GF-D8 (cell line): Measurements from ENCODE around the gene ICOSLG.
"Not testable (repeated sequence)": the region's sequence is repeated elsewhere in the genome, so short reads cannot be mapped to it uniquely, and the experiment has no call there.

Experiments
- DNase-seq: peaks from one replicate; lab custom pipeline; 2025; lab: John Stamatoyannopoulos, UW

Gene ICOSLG

DNA sequence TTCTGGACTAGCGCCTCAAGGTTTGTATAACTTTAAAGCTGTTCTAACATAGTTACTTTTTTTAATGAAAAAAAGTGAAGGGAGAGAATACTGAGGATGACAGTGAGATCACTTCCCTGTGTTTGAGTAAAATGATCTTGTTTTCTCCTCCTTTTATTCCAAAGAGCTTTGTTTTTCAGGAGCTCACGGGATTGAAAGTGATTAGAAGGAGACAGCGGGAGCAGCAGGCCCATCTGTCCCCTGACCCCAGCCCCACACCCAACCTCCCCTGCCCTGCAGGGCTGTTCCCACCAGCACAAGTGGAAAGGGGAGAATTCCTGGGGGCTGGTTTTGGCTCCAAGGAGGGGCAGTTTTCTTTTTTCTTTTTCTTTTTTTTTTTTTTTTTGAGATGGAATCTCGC, 23.0 kb upstream of the ICOSLG start:
- DNase-seq = no peak

DNA sequence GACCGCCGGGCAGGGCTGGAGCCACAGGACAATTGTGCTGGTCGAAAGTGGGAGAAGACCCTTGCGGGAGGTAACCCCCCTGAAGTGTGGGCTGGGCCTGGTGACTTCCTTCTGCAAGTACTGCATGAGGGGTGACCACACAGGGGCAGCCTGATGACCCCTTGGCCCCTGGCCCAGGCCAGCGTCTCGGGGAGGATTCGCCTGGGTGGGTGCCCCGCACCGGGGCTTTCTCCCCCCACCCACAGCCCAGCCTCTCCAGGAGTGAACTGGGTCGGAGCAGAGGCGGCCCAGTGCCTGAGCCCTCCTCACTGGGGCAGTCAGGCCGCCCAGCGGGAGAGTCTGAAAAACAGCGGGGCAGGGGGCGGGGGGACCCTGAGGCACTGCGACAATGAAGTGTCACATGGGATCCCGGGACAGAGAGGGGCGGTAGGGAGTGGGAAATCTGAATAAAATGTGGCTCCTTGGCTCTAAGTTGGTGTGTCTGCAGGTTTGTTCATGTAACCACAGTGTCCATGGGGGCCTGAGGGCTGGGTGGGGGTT, 22.5 kb upstream of the ICOSLG start:
- DNase-seq = no peak

DNA sequence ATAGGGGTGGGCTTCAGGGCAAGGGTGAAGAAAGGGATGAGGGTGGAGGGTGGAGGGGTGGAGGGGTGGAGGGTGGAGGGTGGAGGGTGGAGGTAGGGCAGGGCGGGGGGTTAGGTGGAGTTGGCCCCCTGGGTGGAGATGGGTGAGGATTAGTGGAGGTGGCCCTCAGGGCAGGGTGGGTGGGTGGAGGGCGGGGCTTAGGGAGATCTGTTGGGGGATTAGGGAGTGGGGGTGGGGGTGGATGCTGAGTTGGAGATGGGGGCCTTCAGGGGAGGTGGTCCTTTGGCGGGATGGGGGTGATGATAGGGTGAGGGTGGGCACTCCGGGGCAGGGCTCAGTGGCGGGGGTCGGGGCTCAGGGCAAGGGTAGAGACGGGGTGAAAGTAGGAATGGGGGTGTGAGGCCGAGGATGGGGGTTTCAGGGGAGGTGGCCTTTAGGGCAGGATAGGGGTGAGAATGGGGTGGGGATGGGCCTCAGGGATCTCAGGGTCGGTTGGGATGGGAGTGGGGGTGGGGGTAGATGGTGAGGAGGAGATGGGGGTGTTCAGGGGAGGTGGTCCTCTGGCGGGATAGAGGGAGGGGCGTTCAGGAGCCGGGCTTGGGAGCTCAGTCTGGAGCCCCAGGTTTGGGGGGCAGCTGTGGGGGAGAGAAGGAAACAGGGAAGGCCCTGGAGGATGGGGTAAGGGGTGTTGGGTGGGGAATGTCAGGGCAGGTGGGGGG, 21.8 kb upstream of the ICOSLG start:
- DNase-seq = no peak

DNA sequence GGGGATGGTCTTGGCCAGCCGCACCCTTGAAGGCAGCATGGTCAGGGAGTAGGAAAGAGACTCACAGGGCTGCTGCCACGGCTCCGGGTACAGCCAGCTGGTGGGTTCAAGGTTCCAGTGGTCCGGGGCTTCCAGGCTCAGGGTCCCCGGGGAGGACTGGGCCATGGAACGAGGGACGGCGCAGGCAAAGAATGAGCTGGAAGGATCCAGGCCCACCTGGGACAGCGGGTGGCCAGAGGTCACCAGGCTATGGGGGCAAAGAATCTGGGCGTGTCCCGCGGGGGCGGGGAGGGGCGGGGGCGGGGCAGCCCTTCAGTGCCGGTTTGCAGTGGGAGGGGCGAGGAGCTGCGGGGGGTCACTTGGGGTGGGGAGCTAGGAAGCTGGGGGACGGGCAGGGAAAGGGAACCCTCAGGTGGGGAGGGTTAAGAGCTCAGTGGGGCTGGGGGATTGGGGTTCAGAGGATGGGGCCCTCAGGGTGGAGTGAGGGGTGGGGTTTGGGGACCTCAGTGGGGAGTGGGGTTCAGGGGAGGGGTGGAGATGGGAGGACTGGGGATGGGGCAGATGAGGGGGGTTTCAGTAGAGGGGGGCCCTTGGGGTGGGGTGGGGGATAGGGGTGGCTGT, 21.0 kb upstream of the ICOSLG start, which contains the start of gene DNMT3L:
TSS of gene DNMT3L (minus strand) at position 223 of the 621 bp plus-strand sequence. CDS start 638 bp downstream, outside the sequence.
- DNase-seq = no peak

DNA sequence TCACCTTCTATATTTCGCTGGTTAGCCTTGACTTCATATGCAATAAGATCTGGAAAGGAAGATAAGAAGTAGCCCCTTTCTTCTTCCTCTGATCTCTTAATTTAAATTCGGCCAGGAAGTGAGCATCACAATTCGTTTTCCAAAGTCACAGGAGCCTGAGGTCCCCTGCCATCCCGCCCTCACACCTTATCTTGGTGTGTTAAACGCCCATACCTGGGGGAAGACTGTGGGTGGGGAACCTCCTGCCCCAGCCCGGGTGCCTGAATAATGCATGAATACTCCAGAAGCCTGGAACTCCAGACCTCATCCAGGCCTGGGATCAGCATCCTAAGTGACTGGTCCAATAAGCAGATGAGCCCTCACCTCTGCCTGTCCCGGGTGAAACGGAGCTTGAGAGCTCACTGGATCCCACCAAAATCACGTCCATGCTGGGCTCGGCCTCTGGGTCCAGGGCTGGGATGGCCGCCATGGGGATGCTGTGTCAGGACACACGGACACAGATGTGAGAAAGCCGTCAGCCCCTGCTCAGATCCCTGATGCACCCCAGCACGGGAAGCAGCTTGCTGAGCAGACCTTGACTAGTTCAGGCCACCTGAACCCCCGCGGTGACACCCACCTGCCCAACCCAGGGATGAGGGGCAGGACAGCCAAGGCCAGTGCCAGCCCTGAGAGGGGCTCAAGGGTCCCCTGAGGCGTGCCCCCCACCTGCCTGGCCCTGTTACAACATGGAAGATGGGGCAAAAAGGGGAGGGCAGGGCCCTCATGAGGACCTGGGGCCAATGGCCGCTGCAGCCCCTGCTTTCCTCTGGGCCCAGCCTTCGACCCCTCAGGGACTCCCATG, 20.3 kb upstream of the ICOSLG start:
- no peak for DNase-seq

DNA sequence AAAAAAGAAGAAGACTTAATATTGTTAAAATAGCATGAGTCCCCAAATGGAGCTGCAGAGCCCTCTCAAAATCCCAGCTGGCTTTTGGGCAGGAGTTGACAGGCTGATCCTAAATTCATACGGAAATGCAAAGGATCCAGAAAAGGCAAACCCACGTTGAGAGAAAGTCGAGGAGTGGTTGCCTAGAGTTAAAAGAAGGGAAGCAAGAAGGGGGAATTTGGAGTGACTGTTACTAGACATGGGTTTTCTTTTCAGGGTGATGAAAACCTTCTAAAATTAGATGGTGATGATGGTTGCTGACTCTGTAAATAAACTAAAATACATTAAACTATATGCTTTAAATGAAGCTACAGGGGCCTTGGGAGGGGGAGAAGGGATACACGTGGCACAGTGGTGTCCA, 19.3 kb upstream of the ICOSLG start:
- DNase-seq = no peak

DNA sequence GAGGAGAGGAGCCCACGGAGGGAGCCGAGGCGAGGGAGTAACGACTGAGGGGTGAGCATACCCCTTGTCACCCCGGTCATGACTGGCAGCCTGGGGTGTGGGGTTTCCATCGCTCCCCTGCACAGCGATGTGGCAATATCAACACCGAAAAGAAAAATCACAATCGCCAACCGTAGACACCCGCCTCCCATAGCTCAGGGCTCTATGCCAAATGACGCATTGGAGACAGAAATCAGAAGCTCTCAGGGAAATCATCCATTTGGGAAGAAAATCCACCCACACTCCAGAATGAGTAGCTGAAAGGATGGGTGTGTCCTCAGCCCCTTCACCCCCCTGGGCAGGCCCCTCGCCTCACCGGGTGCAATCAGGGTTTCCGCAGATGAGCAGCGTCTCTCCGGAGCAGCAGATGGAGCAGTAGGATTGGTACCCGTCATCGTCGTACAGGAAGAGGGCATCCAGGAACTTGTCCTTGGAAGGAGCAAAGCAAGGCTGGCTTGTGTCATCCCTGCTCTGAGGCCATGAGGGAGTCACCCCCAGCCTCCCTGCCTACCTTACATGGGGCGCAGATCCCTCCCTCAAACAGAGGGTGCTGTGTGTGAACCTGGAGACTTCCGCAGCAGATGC, 18.5 kb upstream of the ICOSLG start:
- no peak for DNase-seq

DNA sequence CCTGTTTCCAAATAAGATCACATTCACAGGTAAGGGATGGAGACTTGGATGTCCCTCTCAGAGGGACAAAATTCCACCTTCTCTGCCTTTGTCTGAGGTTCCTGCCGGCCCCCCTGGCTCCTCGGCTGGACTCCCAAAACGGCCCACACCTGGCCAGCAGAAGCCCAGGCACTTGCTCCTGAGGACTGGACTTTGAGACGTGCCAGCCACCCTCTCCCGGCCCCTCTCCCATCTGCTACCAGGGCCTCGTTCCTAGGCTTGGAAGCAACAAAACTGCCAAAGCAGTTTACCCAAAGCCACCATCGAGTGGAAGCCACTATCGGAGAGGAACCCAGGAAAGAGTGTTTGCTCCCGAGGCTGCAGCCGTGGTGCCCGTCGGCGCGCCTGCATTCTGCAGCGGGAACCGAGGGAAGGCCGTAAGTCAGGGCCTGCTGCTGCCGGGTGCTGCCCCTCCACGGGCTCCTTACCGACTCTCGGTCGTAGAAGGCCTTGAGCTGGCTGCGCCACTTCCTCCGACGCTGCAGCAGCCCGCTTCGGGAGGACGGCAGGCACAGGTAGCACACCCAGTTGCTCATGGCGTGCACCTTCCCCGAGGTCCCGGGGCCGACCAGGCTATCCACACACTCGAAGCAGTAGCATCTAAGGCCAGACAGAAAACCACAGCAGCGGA, 17.4 kb upstream of the ICOSLG start:
- DNase-seq = no peak

DNA sequence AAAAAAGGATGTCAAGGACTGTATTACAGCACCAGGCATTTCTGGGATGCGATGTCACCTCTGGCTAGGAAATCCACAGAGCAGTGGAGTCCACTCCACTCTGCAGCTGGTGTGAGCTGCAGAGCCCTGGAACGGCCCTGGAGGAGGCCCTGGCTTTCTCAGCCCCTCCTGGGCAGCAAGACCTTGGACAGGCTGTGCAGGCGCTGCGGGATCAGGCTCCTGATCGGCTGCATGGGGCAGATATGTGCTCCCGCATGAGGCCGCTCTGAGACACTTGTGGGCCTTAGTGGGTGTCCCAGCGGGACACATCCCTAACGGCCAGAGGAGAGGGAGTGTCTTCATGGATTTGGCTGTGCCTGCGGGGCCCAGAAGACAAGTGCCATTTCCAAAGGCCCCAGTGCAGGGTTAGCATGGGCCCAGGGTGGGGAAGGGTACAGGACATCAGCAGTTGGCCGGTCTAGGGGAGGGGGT, 14.8 kb upstream of the ICOSLG start:
- no peak for DNase-seq

DNA sequence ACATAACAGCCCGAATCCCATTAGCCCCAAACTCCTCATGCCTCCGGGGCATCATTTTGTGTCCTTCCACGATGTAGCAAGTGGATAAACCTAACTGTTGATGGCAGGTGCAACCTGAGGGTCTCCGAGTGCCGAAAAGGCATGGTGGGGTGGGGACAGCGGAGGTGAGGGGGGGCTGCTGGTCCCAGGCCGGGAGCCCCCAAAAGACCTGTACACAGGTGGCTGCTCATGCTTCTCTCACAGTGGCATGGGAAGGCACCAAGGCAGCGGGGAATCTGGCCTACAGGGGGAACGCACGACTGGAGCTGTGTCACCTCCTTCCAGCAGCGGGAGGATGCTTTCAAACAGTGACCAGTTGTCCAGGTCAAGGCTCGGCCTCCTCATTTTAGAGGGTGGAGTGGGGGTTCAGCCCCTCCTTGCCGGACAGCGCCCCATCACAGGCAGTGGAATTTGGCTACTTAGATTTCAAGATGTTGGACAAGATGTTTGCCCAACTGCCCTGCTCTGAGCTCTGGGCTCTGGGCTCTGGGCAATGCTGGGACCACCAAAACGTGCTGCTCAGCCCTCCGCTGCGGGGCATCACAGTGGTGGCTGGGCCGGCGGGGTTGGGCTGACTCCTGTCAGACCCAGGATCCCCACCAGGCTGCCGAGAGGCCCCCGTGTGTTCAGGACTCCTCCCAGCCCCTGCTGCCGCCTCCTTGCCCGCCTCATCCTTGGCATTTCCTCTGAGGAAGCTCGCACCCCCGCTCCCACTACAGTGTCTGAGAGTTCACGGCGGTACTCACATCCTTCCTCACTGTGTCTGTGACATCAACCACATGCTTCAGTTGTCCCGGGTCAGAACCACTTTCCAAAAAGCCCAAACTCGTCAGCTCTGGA, 13.3 kb upstream of the ICOSLG start:
- DNase-seq = no peak

DNA sequence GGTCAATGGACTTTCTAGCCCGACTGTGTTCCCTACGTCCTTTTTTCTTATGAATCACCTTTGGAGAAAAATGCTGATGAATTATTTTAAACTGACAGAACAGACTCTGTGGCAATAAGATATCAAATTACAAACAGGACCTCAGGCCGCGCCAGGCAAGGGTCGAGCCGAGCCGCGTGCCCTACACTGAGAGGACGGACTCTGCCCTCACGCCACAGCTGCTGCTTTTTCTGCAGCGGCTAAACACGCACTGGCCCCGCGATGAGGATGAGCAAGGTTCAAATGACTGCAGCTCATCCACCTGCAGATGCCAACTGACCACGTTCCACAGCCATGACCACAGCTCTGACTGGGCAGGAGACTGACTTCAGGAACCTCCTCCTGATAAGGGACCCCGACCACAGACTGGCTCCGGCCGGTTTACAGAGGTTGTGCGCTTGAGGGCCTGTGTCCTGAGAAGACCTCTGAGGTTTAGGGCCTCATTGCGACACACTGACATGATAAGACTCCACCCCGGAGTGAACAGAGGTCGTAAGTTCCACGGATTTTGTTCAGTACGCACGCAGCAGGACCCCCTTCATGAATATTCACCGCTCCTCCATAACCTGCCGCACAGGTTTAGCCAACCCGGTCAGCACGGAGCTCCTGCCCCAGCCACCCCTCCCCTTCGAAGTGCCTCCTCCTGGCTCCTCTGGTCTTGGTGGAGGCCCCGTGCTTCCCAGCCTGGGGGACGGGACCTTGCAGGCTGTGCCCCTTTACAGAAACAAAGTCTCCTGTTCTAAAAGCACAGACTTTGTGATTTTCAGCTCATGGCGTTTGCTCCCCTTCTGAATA, 8.7 kb upstream of the ICOSLG start:
- not testable (repeated sequence) for DNase-seq

DNA sequence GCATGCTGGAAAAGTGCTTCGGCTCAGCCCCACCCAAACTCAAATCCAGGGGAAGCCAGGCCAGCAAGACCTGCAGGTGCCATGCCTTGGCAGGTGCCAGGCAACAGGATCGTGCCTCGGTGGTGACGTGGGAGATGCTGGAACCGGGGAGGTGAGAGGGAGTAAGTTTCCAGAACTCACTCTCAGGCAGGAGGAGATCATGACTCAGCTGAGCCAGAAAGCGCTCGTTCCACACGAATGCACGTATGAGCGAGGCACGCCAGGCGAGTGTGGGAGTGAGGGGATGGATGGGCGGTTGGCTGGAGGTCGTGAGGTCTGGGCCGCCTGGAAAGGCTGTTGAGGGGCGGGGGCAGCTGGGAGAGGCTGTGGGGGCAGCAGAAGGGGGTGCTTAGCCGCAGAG, 7.2 kb upstream of the ICOSLG start:
- not testable (repeated sequence) for DNase-seq

DNA sequence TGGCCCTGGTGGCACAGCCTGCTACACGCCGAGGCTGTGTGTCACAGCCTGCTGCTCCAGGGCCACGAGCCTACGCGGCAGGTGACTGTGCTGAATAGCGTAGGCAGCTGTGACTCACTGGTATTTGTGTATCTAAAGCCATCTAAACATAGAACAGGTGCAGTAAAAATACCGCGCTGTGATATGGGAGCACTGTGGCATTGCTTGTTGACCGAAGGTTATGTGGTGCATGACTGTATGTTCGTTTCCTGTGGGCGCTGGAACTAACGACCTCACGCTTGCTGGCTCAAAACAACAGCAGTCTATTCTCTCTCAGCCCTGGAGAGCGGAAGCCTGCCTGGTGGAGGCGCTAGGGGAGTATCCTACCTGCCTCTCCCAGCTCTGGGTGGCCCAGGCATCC, 3.2 kb upstream of the ICOSLG start:
- not testable (repeated sequence) for DNase-seq

DNA sequence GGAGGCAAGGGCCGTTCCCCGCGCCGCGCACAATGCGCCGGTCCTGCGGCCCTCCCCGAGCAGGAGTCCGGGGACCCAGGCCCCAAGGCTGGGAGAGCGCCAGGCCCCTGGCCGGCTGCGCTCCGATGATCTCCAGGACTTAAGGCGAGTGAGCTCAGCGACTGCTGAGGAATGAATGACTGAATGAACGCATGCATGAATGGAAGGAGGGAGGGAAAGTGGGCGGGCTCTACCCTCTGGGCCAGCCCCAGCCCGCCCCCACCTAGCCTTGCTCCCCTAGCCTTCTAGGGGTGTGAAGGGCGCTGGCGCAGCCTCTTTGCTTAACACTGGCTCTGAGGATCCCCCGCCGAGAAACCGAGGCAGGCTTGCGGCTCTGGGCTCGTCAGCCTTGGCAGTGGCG, 538 bp upstream of the ICOSLG start:
- DNase-seq = not testable (repeated sequence)

DNA sequence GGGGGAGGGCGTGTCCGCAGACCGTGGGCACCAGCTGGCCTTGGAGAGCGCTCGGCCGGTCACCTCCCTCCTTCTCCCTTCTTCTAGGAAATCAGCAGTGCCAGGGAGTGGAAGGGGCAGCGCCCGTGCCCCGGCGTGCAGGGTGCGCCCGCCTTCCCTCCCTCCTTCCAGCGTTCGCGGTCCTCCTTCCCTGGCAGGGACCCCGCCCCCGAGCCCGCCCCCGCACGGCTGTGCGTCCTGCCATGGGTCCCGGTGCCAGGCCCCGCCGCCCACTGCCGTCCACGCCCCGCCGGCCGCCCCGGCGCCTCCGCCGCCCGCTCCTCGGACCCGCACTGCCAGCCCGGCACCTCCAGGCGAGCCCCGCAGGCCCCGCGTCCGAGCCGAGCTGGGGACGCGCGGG, 390 bp downstream of the ICOSLG start:
- DNase-seq = not testable (repeated sequence)

DNA sequence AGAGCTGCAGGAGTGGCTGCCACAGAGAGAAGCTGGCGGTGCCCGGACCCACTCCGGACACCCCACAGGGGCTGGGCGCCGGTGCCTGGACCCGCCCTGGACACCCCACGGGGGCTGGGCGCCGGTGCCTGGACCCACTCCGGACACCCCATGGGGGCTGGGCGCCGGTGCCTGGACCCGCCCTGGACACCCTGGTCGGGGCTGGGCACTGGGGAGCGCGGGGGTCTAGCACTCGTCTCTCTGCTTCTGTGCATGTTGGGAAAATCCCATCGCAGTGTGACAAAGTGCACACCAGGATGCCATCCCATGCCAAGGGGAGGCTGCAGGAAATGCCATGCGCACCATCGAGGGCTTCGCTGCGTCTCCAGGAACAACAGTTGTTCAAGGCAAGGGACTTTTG, 11.2 kb downstream of the ICOSLG start:
- not testable (repeated sequence) for DNase-seq

DNA sequence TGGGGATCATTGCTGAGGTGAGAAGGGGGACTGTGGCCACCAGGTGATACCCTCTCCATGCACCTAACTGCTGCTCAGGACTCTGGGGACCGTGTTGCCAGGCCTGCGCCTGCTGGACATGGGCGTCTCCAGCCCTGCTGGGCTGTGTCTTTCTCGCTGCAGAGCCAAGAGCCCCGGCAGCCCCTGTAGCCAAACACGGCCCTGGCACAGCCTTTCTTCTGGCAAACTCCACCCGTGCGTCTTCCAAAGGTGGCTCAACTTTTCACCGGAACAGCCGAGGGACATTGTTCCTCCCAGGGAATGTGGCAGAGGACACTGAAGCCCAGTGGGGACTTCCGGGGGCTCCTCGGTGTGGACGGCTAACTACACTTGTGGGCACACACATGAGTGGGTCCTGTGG, 12.6 kb downstream of the ICOSLG start:
- DNase-seq = not testable (repeated sequence)

DNA sequence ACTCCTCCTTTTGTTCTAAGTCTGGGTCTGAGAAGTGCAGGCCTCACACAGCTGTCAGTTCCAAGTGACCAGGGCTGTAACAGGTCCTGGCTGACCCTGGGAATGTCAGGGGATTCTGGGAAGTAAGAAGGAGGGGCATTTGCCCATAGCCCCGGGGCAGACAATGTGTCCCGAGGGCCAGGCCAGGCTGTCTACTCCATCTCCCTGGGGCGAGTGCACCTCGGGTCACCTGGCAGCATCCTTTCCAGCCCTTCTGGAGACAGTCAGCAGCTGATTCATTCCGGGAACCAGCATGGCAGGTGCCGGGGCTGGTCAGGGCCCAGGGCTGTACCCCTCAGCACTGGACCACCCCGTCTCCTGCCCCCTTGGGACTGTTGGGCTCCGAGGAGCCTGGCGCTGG, 13.1 kb downstream of the ICOSLG start:
- not testable (repeated sequence) for DNase-seq

DNA sequence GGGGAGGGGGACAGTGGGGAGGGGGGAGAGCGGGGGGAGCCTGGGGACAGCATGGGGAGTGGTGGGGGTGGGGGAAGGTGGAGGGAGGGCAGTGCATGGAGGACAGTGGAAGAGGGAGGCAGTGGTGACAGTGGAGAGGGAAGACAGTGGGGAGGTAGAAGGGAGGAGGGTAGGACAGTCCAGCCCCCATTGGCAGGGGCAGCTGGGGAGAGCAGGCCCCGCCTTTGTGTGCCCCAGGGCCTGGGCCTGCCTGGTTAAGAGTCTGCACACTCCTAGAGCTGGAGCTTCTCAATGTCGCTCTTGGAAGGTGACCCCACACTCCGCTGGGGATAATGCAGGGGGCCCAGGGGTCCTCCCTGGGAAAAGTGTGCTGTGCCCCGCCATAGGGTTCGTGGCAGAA, 15.1 kb downstream of the ICOSLG start:
- not testable (repeated sequence) for DNase-seq
